Natural killer cell (primary cell): ENCODE measurements around the gene MDGA2. TPM values are rescaled to one million over a fixed set of nuclear protein-coding genes. Genes with fewer than 3 reads are reported as not detected.

ENCODE experiments used
- ATAC-seq, 3 donors: fragments of 150-1000 bp in 2 of 3; fragments of 200-7000 bp in 1 of 3; cut with Tn5 transposase; 1 replicate in 1 of 3; 2 replicates in 2 of 3; pipeline ENCODE4 v1.10.0; 2021; ENCODE audit warnings: mild to moderate bottlenecking in 2 of 3, moderate library complexity in 2 of 3
- DNase-seq, 2 donors: peaks; one replicate each; pipeline versions ENCODE4 v3.0.0 to v3.0.0-alpha.2; 2013 to 2021; ENCODE audit warnings: mixed read lengths in 1 of 2
- H3K27ac ChIP-seq: one replicate; pipeline ENCODE4 v1.5.1; 2013; ENCODE audit warnings: mild to moderate bottlenecking, low read length
- H3K27me3 ChIP-seq: one replicate; pipeline ENCODE4 v1.6.1; 2013; ENCODE audit warnings: low read length; ENCODE audit not compliant: control insufficient read depth, insufficient read depth
- H3K36me3 ChIP-seq: one replicate; pipeline ENCODE4 v1.6.1; 2013; ENCODE audit warnings: low read length; ENCODE audit not compliant: control insufficient read depth, insufficient read depth
- H3K4me1 ChIP-seq: one replicate; pipeline ENCODE4 v1.6.1; 2013; ENCODE audit warnings: low read length; ENCODE audit not compliant: control insufficient read depth, insufficient read depth
- H3K4me3 ChIP-seq: one replicate; pipeline ENCODE4 v1.5.1; 2013; ENCODE audit warnings: low read length
- H3K9me3 ChIP-seq: one replicate; pipeline ENCODE4 v1.6.1; 2013; ENCODE audit warnings: low read length; ENCODE audit not compliant: control insufficient read depth, insufficient read depth
- H3K27ac Mint-ChIP-seq, 2 donors: one replicate each; pipeline ENCODE4 v1.8.0; 2022; ENCODE audit warnings: mild to moderate bottlenecking in 2 of 2, mixed read lengths in 2 of 2, moderate library complexity in 1 of 2
- H3K27me3 Mint-ChIP-seq, 2 donors: one replicate each; pipeline ENCODE4 v1.8.0; 2022; ENCODE audit warnings: low read depth in 2 of 2, mixed read lengths in 2 of 2
- H3K36me3 Mint-ChIP-seq: one replicate; pipeline ENCODE4 v1.8.0; 2022; ENCODE audit warnings: mixed read lengths
- H3K4me1 Mint-ChIP-seq, 2 donors: one replicate each; pipeline ENCODE4 v1.8.0; 2022; ENCODE audit warnings: mixed read lengths in 2 of 2
- H3K4me3 Mint-ChIP-seq: one replicate; pipeline ENCODE4 v1.8.0; 2022; ENCODE audit warnings: mild to moderate bottlenecking, moderate library complexity, mixed read lengths
- H3K9me3 Mint-ChIP-seq, 2 donors: one replicate each; pipeline ENCODE4 v1.8.0; 2022; ENCODE audit warnings: mixed read lengths in 2 of 2
- WGBS: methylation state at CpG from one replicate; pipeline ENCODE4 v1.1.7; 2013; ENCODE audit warnings: missing lambda C conversion rate; ENCODE audit not compliant: insufficient coverage; 5-methylcytosine and 5-hydroxymethylcytosine counted together
- intact Hi-C: fragments of 100-400 bp; cut with micrococcal nuclease; formaldehyde crosslinking; loops from one replicate; pipeline ENCODE4 v1.14.2; 2022
- total RNA-seq, 4 donors: library from RNA; stranded (reverse); fragments of 120-200 nt in 1 of 4; gene quantifications; one replicate each; pipeline versions ENCODE4 v1.2.3 to v1.2.4, GENCODE V29; 2013 to 2022
- TF ChIP-seq, protein P1 (sequence below): fragments of 200-600 bp; IDR thresholded peaks from one replicate; pipeline ENCODE4 v1.8.0; 2022; ENCODE audit warnings: antibody characterized with exemption

Gene MDGA2
- total RNA-seq, 3 donors from 2014 or later (not counting 1 experiment from before 2014, with no cell fraction given): not detected

DNA sequence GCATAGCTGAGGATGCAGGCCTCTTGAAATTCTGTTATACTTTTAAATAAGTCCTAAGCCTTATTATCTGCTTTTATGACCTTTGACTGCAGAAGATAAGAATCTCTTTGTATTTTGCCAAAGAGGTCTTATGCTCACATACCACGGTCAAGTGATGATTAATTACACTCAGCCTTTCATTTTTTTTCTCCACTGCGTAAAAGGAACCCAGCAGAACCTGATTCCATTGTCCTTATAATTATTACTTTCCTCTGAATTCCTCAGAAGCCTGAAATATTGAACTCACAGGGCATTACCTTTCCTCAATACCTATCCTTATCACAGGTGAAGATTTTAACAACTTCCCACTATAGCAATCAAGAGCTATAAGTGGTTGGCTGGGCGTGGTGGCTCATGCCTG, 525.1 kb downstream of the MDGA2 start:
- Mint-ChIP-seq H3K9me3 (peaks cover 17 to 18% of the 10 kb centered on the region in 2 donors), H3K27me3 (no peaks in the 10 kb centered on the region), H3K36me3 (peaks cover 6% of the 10 kb centered on the region), H3K27ac (no peak overlapping the region), H3K4me1 (no peaks in the 10 kb centered on the region), H3K4me3 (no peak overlapping the region)
- no peaks in the 10 kb centered on the region for H3K36me3 ChIP-seq
- ATAC-seq (no peak), DNase-seq (no peak)
- intact Hi-C loops: no loop called here
- no peak overlapping the region for H3K27ac ChIP-seq
- WGBS: 80% methylated on average over 3 of the region's 3 CpGs
- H3K9me3 ChIP-seq: peaks cover 12% of the 10 kb centered on the region
- H3K4me1 ChIP-seq: no peaks in the 10 kb centered on the region
- TF ChIP-seq, protein P1, sequence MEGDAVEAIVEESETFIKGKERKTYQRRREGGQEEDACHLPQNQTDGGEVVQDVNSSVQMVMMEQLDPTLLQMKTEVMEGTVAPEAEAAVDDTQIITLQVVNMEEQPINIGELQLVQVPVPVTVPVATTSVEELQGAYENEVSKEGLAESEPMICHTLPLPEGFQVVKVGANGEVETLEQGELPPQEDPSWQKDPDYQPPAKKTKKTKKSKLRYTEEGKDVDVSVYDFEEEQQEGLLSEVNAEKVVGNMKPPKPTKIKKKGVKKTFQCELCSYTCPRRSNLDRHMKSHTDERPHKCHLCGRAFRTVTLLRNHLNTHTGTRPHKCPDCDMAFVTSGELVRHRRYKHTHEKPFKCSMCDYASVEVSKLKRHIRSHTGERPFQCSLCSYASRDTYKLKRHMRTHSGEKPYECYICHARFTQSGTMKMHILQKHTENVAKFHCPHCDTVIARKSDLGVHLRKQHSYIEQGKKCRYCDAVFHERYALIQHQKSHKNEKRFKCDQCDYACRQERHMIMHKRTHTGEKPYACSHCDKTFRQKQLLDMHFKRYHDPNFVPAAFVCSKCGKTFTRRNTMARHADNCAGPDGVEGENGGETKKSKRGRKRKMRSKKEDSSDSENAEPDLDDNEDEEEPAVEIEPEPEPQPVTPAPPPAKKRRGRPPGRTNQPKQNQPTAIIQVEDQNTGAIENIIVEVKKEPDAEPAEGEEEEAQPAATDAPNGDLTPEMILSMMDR: no peak
- H3K4me3 ChIP-seq: no peak overlapping the region
- no peaks in the 10 kb centered on the region for H3K27me3 ChIP-seq

DNA sequence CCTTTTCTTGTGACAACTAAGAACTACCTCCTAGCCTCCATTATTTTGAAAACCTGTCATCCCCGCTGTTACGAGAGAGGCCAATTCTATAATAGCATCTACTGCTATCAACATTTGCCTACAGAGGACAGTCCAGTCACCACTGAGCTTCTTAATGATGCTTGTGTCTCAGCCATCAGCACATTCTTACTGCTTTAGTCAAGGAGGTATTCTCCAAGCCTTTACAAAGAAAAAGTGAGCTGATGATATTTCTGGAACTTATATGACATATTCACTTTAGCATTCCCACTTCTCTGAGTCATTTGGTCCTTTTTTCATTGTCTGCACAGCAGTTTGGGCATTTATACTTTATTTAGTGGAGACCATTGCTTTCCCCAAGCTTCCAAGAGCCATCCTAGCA, 526.1 kb downstream of the MDGA2 start:
- peaks cover 15 to 16% of the 10 kb centered on the region in 2 donors for H3K9me3 Mint-ChIP-seq
- Histone ChIP-seq H3K4me3 (no peak overlapping the region), H3K9me3 (peaks cover 2% of the 10 kb centered on the region), H3K27me3 (no peaks in the 10 kb centered on the region), H3K27ac (no peak overlapping the region), H3K36me3 (no peaks in the 10 kb centered on the region), H3K4me1 (no peaks in the 10 kb centered on the region)
- no peak for ATAC-seq
- peaks cover 6% of the 10 kb centered on the region for H3K36me3 Mint-ChIP-seq
- 92% methylated on average over 2 of the region's 2 CpGs for WGBS
- H3K4me3 Mint-ChIP-seq: no peak overlapping the region
- H3K27ac Mint-ChIP-seq: no peak overlapping the region
- intact Hi-C loops: no loop called here
- TF ChIP-seq, protein P1: no peak
- DNase-seq: no peak
- no peaks in the 10 kb centered on the region for H3K4me1 Mint-ChIP-seq
- no peaks in the 10 kb centered on the region for H3K27me3 Mint-ChIP-seq

DNA sequence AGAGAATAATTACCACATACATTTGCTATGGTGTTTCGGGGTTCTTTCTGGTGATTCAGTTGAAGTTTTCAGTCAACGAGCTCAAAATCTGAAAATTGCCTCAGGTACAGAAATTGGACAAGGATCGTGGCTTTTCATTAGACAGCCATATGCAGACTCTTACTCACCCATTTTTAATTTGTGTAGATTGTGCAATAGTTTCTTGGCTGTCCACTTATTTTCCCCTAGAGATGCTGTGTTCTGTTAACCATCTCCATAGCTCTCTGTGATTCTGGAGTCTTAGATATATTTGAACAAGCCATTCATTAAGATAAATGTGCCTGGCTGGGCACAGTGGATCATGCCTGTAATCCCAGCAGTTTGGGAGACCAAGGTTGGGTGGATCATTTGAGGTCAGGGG, 526.7 kb downstream of the MDGA2 start:
- H3K27ac ChIP-seq: no peak overlapping the region
- intact Hi-C loops: no loop called here
- H3K4me3 Mint-ChIP-seq: no peak overlapping the region
- no peak overlapping the region for H3K27ac Mint-ChIP-seq
- H3K4me3 ChIP-seq: no peak overlapping the region
- H3K27me3 Mint-ChIP-seq: no peaks in the 10 kb centered on the region
- no peaks in the 10 kb centered on the region for H3K4me1 ChIP-seq
- H3K36me3 ChIP-seq: no peaks in the 10 kb centered on the region
- H3K4me1 Mint-ChIP-seq: no peaks in the 10 kb centered on the region
- no peaks in the 10 kb centered on the region for H3K9me3 ChIP-seq
- no peaks in the 10 kb centered on the region for H3K27me3 ChIP-seq
- ATAC-seq: no peak
- H3K9me3 Mint-ChIP-seq: peaks cover 14% of the 10 kb centered on the region in 2 donors
- TF ChIP-seq, protein P1: no peak
- DNase-seq: no peak
- WGBS: 76% methylated on average over 2 of the region's 3 CpGs
- H3K36me3 Mint-ChIP-seq: peaks cover 6% of the 10 kb centered on the region

DNA sequence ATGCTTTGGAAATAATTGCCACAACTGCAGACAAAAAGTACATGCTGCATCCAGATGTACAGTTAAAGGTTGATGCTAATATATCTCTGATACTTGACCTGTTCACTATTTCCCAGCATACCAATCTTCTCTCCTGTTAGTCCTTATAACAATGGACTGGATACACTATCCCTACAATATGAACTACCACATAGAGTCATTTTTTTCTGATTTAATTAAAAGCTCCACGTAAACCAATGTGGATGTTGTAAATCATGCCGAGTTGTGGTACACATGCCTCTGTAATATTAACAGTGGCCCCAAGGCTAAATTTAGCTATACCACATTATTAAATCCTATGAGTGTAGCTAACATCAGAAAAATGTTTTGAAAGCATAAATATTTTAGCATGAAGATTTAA, 554.8 kb downstream of the MDGA2 start:
- H3K9me3 ChIP-seq: no peaks in the 10 kb centered on the region
- DNase-seq: no peak
- H3K4me3 Mint-ChIP-seq: no peak overlapping the region
- peaks cover 9 to 16% of the 10 kb centered on the region in 2 donors for H3K9me3 Mint-ChIP-seq
- H3K36me3 ChIP-seq: no peaks in the 10 kb centered on the region
- H3K27ac ChIP-seq: no peak overlapping the region
- no peaks in the 10 kb centered on the region for H3K4me1 ChIP-seq
- intact Hi-C loops: no loop called here
- TF ChIP-seq, protein P1: no peak
- WGBS: no CpG with 5 or more reads among the region's 2 CpGs
- ATAC-seq: no peak
- no peaks in the 10 kb centered on the region for H3K27me3 ChIP-seq
- no peak overlapping the region for H3K4me3 ChIP-seq
- H3K4me1 Mint-ChIP-seq: no peaks in the 10 kb centered on the region
- H3K27me3 Mint-ChIP-seq: no peaks in the 10 kb centered on the region
- no peaks in the 10 kb centered on the region for H3K36me3 Mint-ChIP-seq
- H3K27ac Mint-ChIP-seq: no peak overlapping the region
